IMR-90 (cell line): ENCODE measurements around the gene ADGRF4. TPM values are rescaled to one million over a fixed set of nuclear protein-coding genes. Genes with fewer than 3 reads are reported as not detected.

Experiments
- ATAC-seq: fragments of 200-7000 bp; cut with Tn5 transposase; 2 replicates; pipeline ENCODE4 v1.9.1; 2020; ENCODE audit warnings: low read depth, mild to moderate bottlenecking, moderate library complexity
- BruUV-seq: library from RNA; stranded (reverse); fragments of 400-500 nt; replicated peaks from 2 replicates; lab custom pipeline; 2021; lab: Mats Ljungman, UMichigan
- CTCF ChIA-PET: fragments of 300-600 bp; formaldehyde crosslinking; extraction: SDS; loops from one replicate; lab custom pipeline; 2021; ENCODE audit warnings: antibody characterized with exemption; lab: Yijun Ruan, JAX
- POLR2A ChIA-PET: fragments of 300-600 bp; sonication (Branson Sonifier 250); formaldehyde crosslinking; loops from one replicate; lab custom pipeline; 2022; ENCODE audit warnings: antibody characterized with exemption; ENCODE audit not compliant: unreplicated experiment; lab: Charles Lee
- DNase-seq: peaks from one replicate; pipeline ENCODE4 v3.0.0; 2013
- H2AFZ ChIP-seq: replicated peaks from 2 replicates; pipeline ENCODE3; 2013; ENCODE audit warnings: low read length, mild to moderate bottlenecking; ENCODE audit not compliant: poor library complexity
- H2AK5ac ChIP-seq: 2 replicates; pipeline ENCODE4 v1.6.1; 2013; ENCODE audit warnings: low read depth, low read length, inconsistent platforms
- H2AK9ac ChIP-seq: replicated peaks from 2 replicates; pipeline ENCODE3; 2013; ENCODE audit warnings: mild to moderate bottlenecking, low read depth, low read length, moderate library complexity; ENCODE audit not compliant: poor library complexity
- H2BK120ac ChIP-seq: 2 replicates; pipeline ENCODE4 v1.6.1; 2013; ENCODE audit warnings: low read depth, low read length, inconsistent platforms
- H2BK15ac ChIP-seq: 3 replicates; pipeline ENCODE4 v1.6.1; 2013; ENCODE audit warnings: low read depth, low read length, inconsistent platforms
- H2BK20ac ChIP-seq: 2 replicates; pipeline ENCODE4 v1.6.1; 2013; ENCODE audit warnings: low read depth, mild to moderate bottlenecking, inconsistent platforms, low read length, moderate library complexity
- H2BK5ac ChIP-seq: 2 replicates; pipeline ENCODE4 v1.6.1; 2013; ENCODE audit warnings: mild to moderate bottlenecking, low read depth, low read length, inconsistent platforms; ENCODE audit not compliant: poor library complexity, severe bottlenecking
- H3K14ac ChIP-seq: replicated peaks from 2 replicates; pipeline ENCODE4 v1.6.1; 2013; ENCODE audit warnings: low read depth, low read length, inconsistent platforms
- H3K18ac ChIP-seq: 2 replicates; pipeline ENCODE4 v1.6.1; 2013; ENCODE audit warnings: low read depth, low read length, control low read depth
- H3K23ac ChIP-seq: 2 replicates; pipeline ENCODE4 v1.6.1; 2013; ENCODE audit warnings: low read depth, low read length, inconsistent platforms
- H3K27ac ChIP-seq: 2 replicates; pipeline ENCODE4 v1.5.1; 2013; ENCODE audit warnings: mild to moderate bottlenecking, control low read depth, low read length; ENCODE audit not compliant: insufficient read depth
- H3K27me3 ChIP-seq: 2 replicates; pipeline ENCODE4 v1.6.1; 2013; ENCODE audit warnings: low read length; ENCODE audit not compliant: control insufficient read depth, insufficient read depth
- H3K36me3 ChIP-seq: 2 replicates; pipeline ENCODE4 v1.6.1; 2013; ENCODE audit warnings: low read length, mixed read lengths; ENCODE audit not compliant: control insufficient read depth, insufficient read depth
- H3K4ac ChIP-seq: 2 replicates; pipeline ENCODE4 v1.6.1; 2013; ENCODE audit warnings: low read depth, low read length, inconsistent platforms
- H3K4me1 ChIP-seq: 2 replicates; pipeline ENCODE4 v1.6.1; 2013; ENCODE audit warnings: low read length, mixed read lengths; ENCODE audit not compliant: control insufficient read depth, insufficient read depth
- H3K4me2 ChIP-seq: 2 replicates; pipeline ENCODE4 v1.6.1; 2013; ENCODE audit warnings: low read depth, mild to moderate bottlenecking, control low read depth, low read length, moderate library complexity
- H3K4me3 ChIP-seq: 2 replicates; pipeline ENCODE4 v1.5.1; 2013; ENCODE audit warnings: low read depth, mild to moderate bottlenecking, control low read depth, low read length, moderate library complexity; ENCODE audit not compliant: insufficient read depth
- H3K56ac ChIP-seq: 2 replicates; pipeline ENCODE4 v1.6.1; 2013; ENCODE audit warnings: low read length, inconsistent platforms; ENCODE audit not compliant: insufficient read depth; ENCODE audit errors: extremely low read depth
- H3K79me1 ChIP-seq, 2 experiments: 2 replicates each; pipeline ENCODE4 v1.6.1; 2013; ENCODE audit warnings: low read length in 2 of 2, inconsistent platforms in 1 of 2, low read depth in 1 of 2
- H3K9ac ChIP-seq: 2 replicates; pipeline ENCODE4 v1.6.1; 2013; ENCODE audit warnings: low read depth, low read length, control low read depth
- H3K9me1 ChIP-seq: 2 replicates; pipeline ENCODE4 v1.6.1; 2013; ENCODE audit warnings: low read length, inconsistent platforms; ENCODE audit not compliant: insufficient read depth
- H3K9me3 ChIP-seq: 2 replicates; pipeline ENCODE4 v1.6.1; 2013; ENCODE audit warnings: low read length; ENCODE audit not compliant: control insufficient read depth, insufficient read depth
- H4K20me1 ChIP-seq: 2 replicates; pipeline ENCODE4 v1.6.1; 2013; ENCODE audit warnings: low read length, inconsistent platforms; ENCODE audit not compliant: insufficient read depth
- H4K5ac ChIP-seq: 2 replicates; pipeline ENCODE4 v1.6.1; 2013; ENCODE audit warnings: mild to moderate bottlenecking, low read depth, low read length, control low read depth
- H4K8ac ChIP-seq, 2 experiments: 2 replicates each; pipeline ENCODE4 v1.6.1; 2013; ENCODE audit warnings: low read depth in 2 of 2, low read length in 2 of 2, control low read depth in 1 of 2, inconsistent platforms in 1 of 2
- H4K91ac ChIP-seq: 2 replicates; pipeline ENCODE4 v1.6.1; 2013; ENCODE audit warnings: low read depth, low read length, inconsistent platforms; ENCODE audit not compliant: insufficient read depth
- BHLHE40 ChIP-seq: fragments of 150-350 bp; IDR thresholded peaks from 2 replicates; pipeline ENCODE4 v1.6.1; 2016; ENCODE audit warnings: mild to moderate bottlenecking, low read depth, low read length
- CHD1 ChIP-seq: IDR thresholded peaks from 2 replicates; pipeline ENCODE4 v1.6.1; 2012; ENCODE audit warnings: low read depth, low read length, improper control_type of control experiment
- CTCF ChIP-seq: conservative IDR thresholded peaks from 2 replicates; pipeline ENCODE4 v1.5.1; 2012; ENCODE audit warnings: mild to moderate bottlenecking, low read depth, low read length, improper control_type of control experiment
- ELK1 ChIP-seq: fragments of 150-350 bp; IDR thresholded peaks from 2 replicates; pipeline ENCODE4 v1.6.1; 2016; ENCODE audit warnings: low read depth, mild to moderate bottlenecking, low read length, moderate library complexity, borderline replicate concordance
- FOS ChIP-seq: fragments of 150-350 bp; IDR thresholded peaks from 2 replicates; pipeline ENCODE4 v1.6.1; 2016; ENCODE audit warnings: low read depth, low read length
- MAFK ChIP-seq: IDR thresholded peaks from 2 replicates; pipeline ENCODE4 v1.6.1; 2012; ENCODE audit warnings: low read depth, low read length, improper control_type of control experiment
- MAZ ChIP-seq: IDR thresholded peaks from 2 replicates; pipeline ENCODE4 v1.6.1; 2012; ENCODE audit warnings: low read depth, mild to moderate bottlenecking, low read length, improper control_type of control experiment, moderate library complexity, borderline replicate concordance
- MXI1 ChIP-seq: IDR thresholded peaks from 2 replicates; pipeline ENCODE4 v1.6.1; 2012; ENCODE audit warnings: low read depth, mild to moderate bottlenecking, low read length, moderate library complexity, borderline replicate concordance
- NFE2L2 ChIP-seq: fragments of 150-350 bp; IDR thresholded peaks from 2 replicates; pipeline ENCODE4 v1.6.1; 2016; ENCODE audit warnings: low read depth, mild to moderate bottlenecking, low read length
- POLR2A ChIP-seq: IDR thresholded peaks from 2 replicates; pipeline ENCODE4 v1.6.1; 2012; ENCODE audit warnings: mild to moderate bottlenecking, low read depth, low read length
- RAD21 ChIP-seq: IDR thresholded peaks from 2 replicates; pipeline ENCODE4 v1.6.1; 2012; ENCODE audit warnings: low read length, improper control_type of control experiment
- RCOR1 ChIP-seq: IDR thresholded peaks from 2 replicates; pipeline ENCODE4 v1.6.1; 2012; ENCODE audit warnings: mild to moderate bottlenecking, low read length, improper control_type of control experiment; ENCODE audit not compliant: insufficient replicate concordance
- RFX5 ChIP-seq: IDR thresholded peaks from 2 replicates; pipeline ENCODE4 v1.8.0; 2012; ENCODE audit warnings: low read depth, mild to moderate bottlenecking, low read length, moderate library complexity
- SMC3 ChIP-seq: fragments of 150-350 bp; IDR thresholded peaks from 2 replicates; pipeline ENCODE4 v1.6.1; 2016; ENCODE audit warnings: low read depth, mild to moderate bottlenecking, antibody characterized with exemption, low read length, moderate library complexity
- USF2 ChIP-seq: fragments of 150-350 bp; IDR thresholded peaks from 2 replicates; pipeline ENCODE4 v1.6.1; 2017; ENCODE audit warnings: mild to moderate bottlenecking, antibody characterized with exemption, low read length, low read depth
- WGBS, 2 experiments: methylation state at CpG; one replicate each; pipeline versions ENCODE4 v1.1.5 to v1.1.7; 2013; ENCODE audit warnings: missing lambda C conversion rate in 2 of 2; ENCODE audit not compliant: insufficient read length in 1 of 2; ENCODE audit errors: extremely low coverage in 2 of 2; 5-methylcytosine and 5-hydroxymethylcytosine counted together
- dilution Hi-C: fragments of 300-500 bp; cut with HindIII; formaldehyde crosslinking; loops from one replicate; pipeline ENCODE4 v1.14.3; 2018; ENCODE audit warnings: low sequenced_read_pairs; ENCODE audit not compliant: unreplicated experiment
- in situ Hi-C: fragments of 300-500 bp; cut with MboI; formaldehyde crosslinking; loops from 3 replicates; pipeline ENCODE4 v1.14.3; 2019; ENCODE audit warnings: low sequenced_read_pairs, inconsistent platforms, mixed read lengths
- intact Hi-C: fragments of 100-400 bp; cut with micrococcal nuclease; formaldehyde crosslinking; loops from 2 replicates; pipeline ENCODE4 v1.10.0; 2022
- polyA plus RNA-seq, 3 experiments: library from polyadenylated mRNA; depleted of rRNA; stranded (reverse); fragments of >200 nt; gene quantifications; 2 replicates each; pipeline ENCODE4 v1.2.3, GENCODE V29; 2012; ENCODE audit warnings: low replicate concordance in 1 of 3
- total RNA-seq: library from RNA; depleted of rRNA; stranded (reverse); fragments of >200 nt; gene quantifications from 2 replicates; pipeline ENCODE4 v1.2.3, GENCODE V29; 2012

ADGRF4 gene
- total and polyA plus RNA-seq, 2 of the 4 experiments (the other 2 are of a cell fraction), result under 0.01 to 0.02 TPM

- Histone ChIP-seq H2BK5ac (no peak overlapping the region), H2BK20ac (no peak overlapping the region), H3K18ac (no peak overlapping the region), H3K36me3 (no peaks in the 10 kb centered on the region), H2BK120ac (no peak overlapping the region), H4K91ac (no peak overlapping the region), H3K23ac (no peak overlapping the region), H3K9me1 (no peaks in the 10 kb centered on the region), H3K27ac (no peak overlapping the region), H3K27me3 (no peaks in the 10 kb centered on the region), H3K4ac (no peak overlapping the region), H3K9me3 (no peaks in the 10 kb centered on the region), H3K9ac (no peak overlapping the region), H3K4me2 (no peak overlapping the region), H4K20me1 (no peaks in the 10 kb centered on the region), H2BK15ac (no peak overlapping the region), H3K56ac (no peak overlapping the region), H4K8ac (no peak overlapping the region), H2AK5ac (no peak overlapping the region), H2AK9ac (no peak overlapping the region), H3K4me1 (no peaks in the 10 kb centered on the region), H3K14ac (no peak overlapping the region), H2AFZ (no peak overlapping the region), H3K79me1 (no peaks in the 10 kb centered on the region), H4K5ac (no peak overlapping the region), H3K4me3 (no peak overlapping the region)
- WGBS, 2 experiments, result no CpG with 5 or more reads among the region's 7 CpGs
- BruUV-seq, result no TSS peak
- intact Hi-C loops, result no loop called here
- TF ChIP-seq FOS (no peak), CHD1 (no peak), RCOR1 (no peak), SMC3 (no peak), POLR2A (no peak), RAD21 (no peak), ELK1 (no peak), MAFK (no peak), NFE2L2 (no peak), MXI1 (no peak), BHLHE40 (no peak), RFX5 (no peak), MAZ (no peak), CTCF (no peak), USF2 (no peak)
- CTCF ChIA-PET, result no interaction called here
- POLR2A ChIA-PET, result no interaction called here
- ATAC-seq (no peak), DNase-seq (no peak)
- dilution Hi-C loops, result no loop called here
- in situ Hi-C loops, result no loop called here
These were observed 37.8 kb downstream of the ADGRF4 start for GRCh38 chr6:47736083-47736700.
